Chondrocyte (in vitro differentiated cells): ENCODE data around the gene SLC38A1. TPM values are rescaled to one million over a fixed set of nuclear protein-coding genes. Genes with fewer than 3 reads are reported as not detected.

ENCODE experiments used
- DNase-seq: peaks from one replicate; pipeline ENCODE4 v3.0.0; 2021; ENCODE audit warnings: mixed read lengths, low spot score
- H3K27ac Mint-ChIP-seq: one replicate; pipeline ENCODE4 v1.8.0; 2021; ENCODE audit warnings: mild to moderate bottlenecking, moderate library complexity, mixed read lengths; ENCODE audit not compliant: unreplicated experiment
- H3K27me3 Mint-ChIP-seq: 2 replicates; pipeline ENCODE4 v1.8.0; 2021; ENCODE audit warnings: low read depth, mixed read lengths
- H3K36me3 Mint-ChIP-seq: 2 replicates; pipeline ENCODE4 v1.8.0; 2021; ENCODE audit warnings: low read depth, mixed read lengths
- H3K4me1 Mint-ChIP-seq: 2 replicates; pipeline ENCODE4 v1.8.0; 2021; ENCODE audit warnings: low read depth, mild to moderate bottlenecking, mixed read lengths
- H3K4me3 Mint-ChIP-seq: one replicate; pipeline ENCODE4 v1.8.0; 2021; ENCODE audit warnings: mild to moderate bottlenecking, moderate library complexity, mixed read lengths; ENCODE audit not compliant: unreplicated experiment
- H3K9me3 Mint-ChIP-seq: 2 replicates; pipeline ENCODE4 v1.8.0; 2021; ENCODE audit warnings: low read depth, mixed read lengths
- total RNA-seq: library from RNA; stranded (reverse); gene quantifications from 3 replicates; pipeline ENCODE4 v1.2.1, GENCODE V29; 2021
- TF ChIP-seq, protein P1 (sequence below): fragments of 200-600 bp; sonication (generic); IDR thresholded peaks from 2 replicates; pipeline ENCODE4 v1.5.0; 2021; ENCODE audit warnings: antibody characterized with exemption, mild to moderate bottlenecking, moderate library complexity

The SLC38A1 gene
- total RNA-seq, 1 donor from 2014 or later, result 185 TPM

DNA sequence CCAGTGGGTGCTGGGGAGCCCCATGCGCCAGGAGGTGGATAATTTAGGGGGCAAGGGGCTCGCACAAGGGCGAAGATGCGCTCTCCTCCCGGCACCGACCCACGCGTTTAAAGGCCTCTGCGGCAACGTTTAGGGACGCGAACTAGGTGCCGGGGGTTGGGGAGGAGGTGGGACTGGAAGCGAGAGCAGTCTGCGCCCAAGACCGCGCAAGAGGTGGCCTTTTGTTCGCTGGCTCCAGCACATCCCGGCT, 1.3 kb downstream of the SLC38A1 start:
- H3K27me3 Mint-ChIP-seq, result no peaks in the 10 kb centered on the region
- no peak for DNase-seq
- TF ChIP-seq, protein P1, sequence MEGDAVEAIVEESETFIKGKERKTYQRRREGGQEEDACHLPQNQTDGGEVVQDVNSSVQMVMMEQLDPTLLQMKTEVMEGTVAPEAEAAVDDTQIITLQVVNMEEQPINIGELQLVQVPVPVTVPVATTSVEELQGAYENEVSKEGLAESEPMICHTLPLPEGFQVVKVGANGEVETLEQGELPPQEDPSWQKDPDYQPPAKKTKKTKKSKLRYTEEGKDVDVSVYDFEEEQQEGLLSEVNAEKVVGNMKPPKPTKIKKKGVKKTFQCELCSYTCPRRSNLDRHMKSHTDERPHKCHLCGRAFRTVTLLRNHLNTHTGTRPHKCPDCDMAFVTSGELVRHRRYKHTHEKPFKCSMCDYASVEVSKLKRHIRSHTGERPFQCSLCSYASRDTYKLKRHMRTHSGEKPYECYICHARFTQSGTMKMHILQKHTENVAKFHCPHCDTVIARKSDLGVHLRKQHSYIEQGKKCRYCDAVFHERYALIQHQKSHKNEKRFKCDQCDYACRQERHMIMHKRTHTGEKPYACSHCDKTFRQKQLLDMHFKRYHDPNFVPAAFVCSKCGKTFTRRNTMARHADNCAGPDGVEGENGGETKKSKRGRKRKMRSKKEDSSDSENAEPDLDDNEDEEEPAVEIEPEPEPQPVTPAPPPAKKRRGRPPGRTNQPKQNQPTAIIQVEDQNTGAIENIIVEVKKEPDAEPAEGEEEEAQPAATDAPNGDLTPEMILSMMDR, result no peak
- H3K9me3 Mint-ChIP-seq, result no peaks in the 10 kb centered on the region
- peaks cover 22% of the 10 kb centered on the region for H3K4me1 Mint-ChIP-seq
- peaks cover 3% of the 10 kb centered on the region for H3K36me3 Mint-ChIP-seq
- no peak overlapping the region for H3K27ac Mint-ChIP-seq
- H3K4me3 Mint-ChIP-seq, result no peak overlapping the region

DNA sequence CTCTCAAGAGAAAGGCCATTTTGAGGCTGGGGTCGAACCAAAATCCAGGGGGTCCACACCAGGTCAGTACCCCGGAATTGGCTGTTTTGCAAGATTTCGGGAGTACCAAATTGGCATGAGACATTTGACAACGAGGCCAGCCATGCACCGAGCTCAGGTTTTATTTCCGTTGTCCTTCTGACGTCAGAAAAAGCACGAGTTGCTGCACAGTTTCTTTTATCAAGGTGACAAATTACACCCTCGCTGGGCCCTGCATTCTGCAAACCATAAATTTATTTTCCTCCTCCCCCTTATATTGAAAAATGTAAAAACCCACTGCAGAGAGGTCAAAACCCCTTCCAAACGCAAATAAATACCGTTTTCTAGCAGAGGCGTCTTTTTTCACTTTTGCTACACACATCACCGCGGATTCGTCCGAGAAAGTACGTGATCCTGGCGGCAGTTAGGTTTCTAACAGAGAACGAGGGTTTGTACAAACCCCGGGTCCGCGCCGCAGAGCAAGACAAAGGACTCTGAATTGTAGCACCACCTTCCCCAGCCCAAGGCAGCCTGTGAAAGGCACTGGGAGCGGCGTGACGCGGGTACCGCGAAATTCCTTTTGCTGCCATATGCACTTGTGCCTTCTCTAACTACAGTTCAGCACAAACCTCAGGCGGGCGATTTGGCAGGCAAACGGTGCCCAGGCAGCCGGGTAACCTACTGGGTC, 1.8 kb downstream of the SLC38A1 start:
- Mint-ChIP-seq H3K27ac (no peak overlapping the region), H3K4me3 (no peak overlapping the region), H3K4me1 (peaks cover 22% of the 10 kb centered on the region), H3K9me3 (no peaks in the 10 kb centered on the region), H3K27me3 (no peaks in the 10 kb centered on the region), H3K36me3 (peaks cover 3% of the 10 kb centered on the region)
- peak; percentile 87 for DNase-seq
- TF ChIP-seq, protein P1, result peak; percentile 7

DNA sequence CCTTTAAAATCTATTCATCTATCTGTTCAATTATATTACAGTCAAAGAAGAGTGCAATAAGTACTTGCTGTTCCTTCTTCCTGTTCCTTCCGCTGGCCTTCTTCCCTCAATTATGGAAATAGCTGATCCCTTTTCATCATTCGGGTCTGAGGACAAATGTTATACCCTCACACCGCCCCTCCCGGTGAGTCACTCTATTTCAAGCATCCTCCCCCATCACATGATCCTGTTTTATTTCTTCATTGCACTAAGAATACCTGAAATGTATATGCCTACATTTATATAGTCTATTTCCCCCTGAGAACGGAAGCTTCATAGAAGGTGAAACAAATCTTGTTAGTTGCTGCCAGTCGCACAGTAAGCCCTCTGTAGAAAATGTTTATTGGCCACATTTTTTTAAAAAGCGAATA, 2.5 kb downstream of the SLC38A1 start:
- peaks cover 3% of the 10 kb centered on the region for H3K36me3 Mint-ChIP-seq
- TF ChIP-seq, protein P1, result peak; percentile 14
- H3K27ac Mint-ChIP-seq, result no peak overlapping the region
- H3K4me3 Mint-ChIP-seq, result no peak overlapping the region
- peaks cover 22% of the 10 kb centered on the region for H3K4me1 Mint-ChIP-seq
- no peak for DNase-seq
- H3K27me3 Mint-ChIP-seq, result no peaks in the 10 kb centered on the region
- no peaks in the 10 kb centered on the region for H3K9me3 Mint-ChIP-seq

DNA sequence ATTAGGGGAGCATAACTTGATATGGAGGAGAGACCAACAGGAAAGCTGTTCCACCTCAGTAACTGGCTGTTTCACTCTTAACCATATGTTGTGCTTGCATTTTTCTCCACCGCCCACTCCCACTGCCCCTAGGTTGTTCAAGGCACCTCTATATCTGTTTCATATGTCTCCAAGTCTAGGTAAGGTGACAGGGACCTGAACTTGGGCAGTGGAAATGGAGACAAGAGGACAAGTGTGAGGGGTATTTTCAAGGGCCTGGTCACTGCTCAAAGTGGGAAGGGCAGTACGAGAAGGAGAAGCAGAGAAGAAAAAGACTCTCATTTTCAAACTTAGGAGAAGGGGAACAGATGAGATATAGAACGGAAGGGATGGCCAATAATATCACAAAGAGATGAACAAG, 3.1 kb downstream of the SLC38A1 start:
- H3K27me3 Mint-ChIP-seq, result no peaks in the 10 kb centered on the region
- no peak overlapping the region for H3K4me3 Mint-ChIP-seq
- H3K4me1 Mint-ChIP-seq, result peaks cover 22% of the 10 kb centered on the region
- DNase-seq, result no peak
- TF ChIP-seq, protein P1, result no peak
- H3K36me3 Mint-ChIP-seq, result peaks cover 3% of the 10 kb centered on the region
- H3K9me3 Mint-ChIP-seq, result no peaks in the 10 kb centered on the region
- no peak overlapping the region for H3K27ac Mint-ChIP-seq

DNA sequence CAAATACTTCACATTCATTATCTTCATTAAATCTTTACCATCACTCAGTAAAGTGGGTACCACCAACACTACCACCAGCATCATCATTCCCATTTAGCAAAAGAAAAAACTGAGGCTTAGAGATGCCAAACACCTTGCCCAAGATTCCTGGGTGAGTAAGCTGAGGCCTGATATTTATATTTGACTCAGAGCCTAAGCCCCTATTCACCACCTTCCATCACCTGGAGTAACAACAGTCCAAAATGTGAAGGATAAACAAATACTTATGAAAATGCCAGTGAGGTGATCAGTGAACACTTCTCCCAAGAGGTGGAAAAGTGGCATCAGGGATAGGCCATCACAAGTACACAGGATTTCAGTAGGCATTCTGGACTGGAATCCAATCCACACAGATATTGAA, 3.7 kb downstream of the SLC38A1 start:
- Mint-ChIP-seq H3K27ac (no peak overlapping the region), H3K27me3 (no peaks in the 10 kb centered on the region), H3K9me3 (no peaks in the 10 kb centered on the region), H3K4me3 (no peak overlapping the region), H3K4me1 (peaks cover 22% of the 10 kb centered on the region), H3K36me3 (peaks cover 3% of the 10 kb centered on the region)
- TF ChIP-seq, protein P1, result no peak
- DNase-seq, result no peak
